PC-3 (cell line): Measurements from ENCODE around the gene CA9. TPM values are rescaled to one million over a fixed set of nuclear protein-coding genes. Genes with fewer than 3 reads are reported as not detected.

ENCODE experiments used
- ATAC-seq: fragments of 200-7000 bp; cut with Tn5 transposase; 2 replicates; pipeline ENCODE4 v1.9.1; 2020; ENCODE audit warnings: mild to moderate bottlenecking, moderate library complexity
- BruUV-seq: library from RNA; stranded (reverse); fragments of 400-500 nt; replicated peaks from 2 replicates; lab custom pipeline; 2021; lab: Mats Ljungman, UMichigan
- CTCF ChIA-PET: fragments of 300-600 bp; sonication (Branson Sonifier 250); formaldehyde crosslinking; loops from one replicate; lab custom pipeline; 2022; ENCODE audit warnings: antibody characterized with exemption; lab: Charles Lee
- POLR2A ChIA-PET: fragments of 300-600 bp; sonication (Branson Sonifier 250); formaldehyde crosslinking; loops from one replicate; lab custom pipeline; 2022; ENCODE audit warnings: antibody characterized with exemption; ENCODE audit not compliant: unreplicated experiment; lab: Charles Lee
- DNase-seq: peaks from one replicate; pipeline ENCODE4 v3.0.0-alpha.2; 2015
- H2AFZ ChIP-seq: fragments of 300-600 bp; sonication (generic); 2 replicates; pipeline ENCODE4 v1.6.0; 2016; ENCODE audit warnings: antibody characterized with exemption, low read length
- H3F3A ChIP-seq: fragments of 300-600 bp; sonication (generic); one replicate; pipeline ENCODE4 v1.6.0; 2017; ENCODE audit warnings: antibody characterized with exemption, low read length, control low read depth, mild to moderate bottlenecking; ENCODE audit not compliant: unreplicated experiment
- H3K27ac ChIP-seq: fragments of 300-600 bp; sonication (generic); 2 replicates; pipeline ENCODE4 v1.5.1; 2016; ENCODE audit warnings: mild to moderate bottlenecking, low read length
- H3K27me3 ChIP-seq: fragments of 300-600 bp; sonication (generic); 2 replicates; pipeline ENCODE4 v1.6.1; 2016; ENCODE audit warnings: low read length, mixed read lengths
- H3K36me3 ChIP-seq: fragments of 300-600 bp; sonication (generic); 2 replicates; pipeline ENCODE4 v1.6.1; 2016; ENCODE audit warnings: low read depth, mixed run types, low read length, mixed read lengths
- H3K4me1 ChIP-seq: fragments of 300-600 bp; sonication (generic); 2 replicates; pipeline ENCODE4 v1.5.1; 2016; ENCODE audit warnings: low read length; ENCODE audit not compliant: insufficient read depth
- H3K4me2 ChIP-seq: fragments of 300-600 bp; sonication (generic); 2 replicates; pipeline ENCODE4 v1.6.0; 2016; ENCODE audit warnings: low read length
- H3K4me3 ChIP-seq: fragments of 300-600 bp; sonication (generic); 2 replicates; pipeline ENCODE4 v1.5.1; 2016; ENCODE audit warnings: mild to moderate bottlenecking, low read length, mixed read lengths
- H3K79me2 ChIP-seq: fragments of 300-600 bp; sonication (generic); 2 replicates; pipeline ENCODE4 v1.6.1; 2017; ENCODE audit warnings: low read length, mixed read lengths
- H3K9ac ChIP-seq: fragments of 300-600 bp; sonication (generic); 2 replicates; pipeline ENCODE4 v1.6.0; 2016; ENCODE audit warnings: mild to moderate bottlenecking, low read length
- H3K9me2 ChIP-seq: fragments of 300-600 bp; sonication (generic); replicated peaks from 2 replicates; pipeline ENCODE4 v1.6.1; 2016; ENCODE audit warnings: mixed run types, low read length, mixed read lengths
- H3K9me3 ChIP-seq: fragments of 300-600 bp; sonication (generic); 2 replicates; pipeline ENCODE4 v1.6.1; 2016; ENCODE audit warnings: low read length, mixed read lengths
- H4K20me1 ChIP-seq: fragments of 300-600 bp; sonication (generic); 2 replicates; pipeline ENCODE4 v1.6.1; 2016; ENCODE audit warnings: low read length, mixed read lengths
- EZH2 ChIP-seq: fragments of 300-600 bp; sonication (generic); IDR thresholded peaks from one replicate; pipeline ENCODE4 v1.6.1; 2017; ENCODE audit warnings: antibody characterized with exemption, mild to moderate bottlenecking, low read length; ENCODE audit not compliant: unreplicated experiment
- EZH2phosphoT487 ChIP-seq: fragments of 300-600 bp; sonication (generic); IDR thresholded peaks from 2 replicates; pipeline ENCODE4 v1.6.1; 2018; ENCODE audit warnings: mild to moderate bottlenecking, antibody characterized with exemption, low read length, borderline replicate concordance
- intact Hi-C: fragments of 100-400 bp; cut with micrococcal nuclease; formaldehyde crosslinking; loops from 2 replicates; pipeline ENCODE4 v1.9.0; 2023
- total RNA-seq: library from RNA; depleted of rRNA; stranded (reverse); fragments of >200 nt; gene quantifications from 2 replicates; pipeline ENCODE4 v1.2.3, GENCODE V29; 2014
- TF ChIP-seq, protein P1 (sequence below): fragments of 300-600 bp; sonication (generic); conservative IDR thresholded peaks from 2 replicates; pipeline ENCODE4 v1.5.1; 2017; ENCODE audit warnings: antibody characterized with exemption, low read depth, mild to moderate bottlenecking, low read length

The CA9 gene
- total RNA-seq, 1 experiment from 2014 or later = 7.7 TPM

DNA sequence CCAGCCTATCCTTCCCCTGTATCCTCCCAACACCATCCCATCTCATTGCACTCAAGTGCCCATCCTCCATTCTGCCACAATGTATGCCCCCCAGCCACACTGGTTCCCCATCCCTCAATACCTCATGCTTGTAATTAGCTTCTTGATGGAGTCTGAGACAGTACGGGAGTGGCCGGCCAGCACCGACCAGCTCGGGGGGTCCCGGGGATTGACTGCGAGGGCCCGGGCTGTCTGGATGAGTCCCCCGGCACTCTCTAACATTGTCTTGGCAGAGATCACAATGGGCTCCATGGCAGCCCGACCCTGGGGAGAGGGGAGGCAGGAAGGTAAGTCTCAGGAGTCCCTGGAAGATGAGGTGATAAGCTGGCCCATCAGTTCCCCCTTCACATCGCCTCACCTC lies 33.2 kb downstream of the CA9 start:
- Histone ChIP-seq H3K9me3 (no peaks in the 10 kb centered on the region), H3F3A (no peaks in the 10 kb centered on the region), H3K27me3 (no peaks in the 10 kb centered on the region), H3K4me1 (no peaks in the 10 kb centered on the region), H2AFZ (no peak overlapping the region), H3K9me2 (no peaks in the 10 kb centered on the region), H3K36me3 (peaks cover 56% of the 10 kb centered on the region), H3K4me2 (no peak overlapping the region), H3K9ac (no peak overlapping the region), H4K20me1 (no peaks in the 10 kb centered on the region), H3K27ac (no peak overlapping the region), H3K4me3 (no peak overlapping the region), H3K79me2 (no peaks in the 10 kb centered on the region)
- DNase-seq = no peak
- ChIA-PET POLR2A (no interaction called here), CTCF (no interaction called here)
- TF ChIP-seq EZH2 = no peak
- TF ChIP-seq EZH2phosphoT487 = no peak
- TF ChIP-seq, protein P1, sequence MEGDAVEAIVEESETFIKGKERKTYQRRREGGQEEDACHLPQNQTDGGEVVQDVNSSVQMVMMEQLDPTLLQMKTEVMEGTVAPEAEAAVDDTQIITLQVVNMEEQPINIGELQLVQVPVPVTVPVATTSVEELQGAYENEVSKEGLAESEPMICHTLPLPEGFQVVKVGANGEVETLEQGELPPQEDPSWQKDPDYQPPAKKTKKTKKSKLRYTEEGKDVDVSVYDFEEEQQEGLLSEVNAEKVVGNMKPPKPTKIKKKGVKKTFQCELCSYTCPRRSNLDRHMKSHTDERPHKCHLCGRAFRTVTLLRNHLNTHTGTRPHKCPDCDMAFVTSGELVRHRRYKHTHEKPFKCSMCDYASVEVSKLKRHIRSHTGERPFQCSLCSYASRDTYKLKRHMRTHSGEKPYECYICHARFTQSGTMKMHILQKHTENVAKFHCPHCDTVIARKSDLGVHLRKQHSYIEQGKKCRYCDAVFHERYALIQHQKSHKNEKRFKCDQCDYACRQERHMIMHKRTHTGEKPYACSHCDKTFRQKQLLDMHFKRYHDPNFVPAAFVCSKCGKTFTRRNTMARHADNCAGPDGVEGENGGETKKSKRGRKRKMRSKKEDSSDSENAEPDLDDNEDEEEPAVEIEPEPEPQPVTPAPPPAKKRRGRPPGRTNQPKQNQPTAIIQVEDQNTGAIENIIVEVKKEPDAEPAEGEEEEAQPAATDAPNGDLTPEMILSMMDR = no peak
- no TSS peak for BruUV-seq
- intact Hi-C loops = no loop called here
- no peak for ATAC-seq

DNA sequence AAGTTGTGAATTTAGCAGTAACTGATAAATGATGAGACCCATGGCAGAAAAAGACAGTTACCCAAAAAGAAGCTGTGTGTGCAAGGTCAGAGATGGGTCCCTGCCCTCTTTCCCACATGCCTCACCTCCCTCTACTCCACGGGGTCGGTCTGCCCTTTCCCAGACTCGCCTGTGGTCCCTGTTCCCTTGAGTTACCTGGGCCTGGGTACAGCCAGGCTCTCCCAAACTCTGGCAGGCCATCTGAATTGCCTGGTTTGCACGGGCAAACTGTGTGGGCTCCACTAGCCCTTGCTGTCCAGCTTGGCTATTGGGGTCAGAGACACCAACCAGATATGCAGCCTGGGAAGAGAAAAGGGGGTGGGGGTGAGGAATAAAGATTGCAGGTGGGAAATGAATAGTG lies 34.4 kb downstream of the CA9 start:
- POLR2A ChIA-PET = no interaction called here
- BruUV-seq = no TSS peak
- Histone ChIP-seq H3F3A (no peaks in the 10 kb centered on the region), H3K4me1 (no peaks in the 10 kb centered on the region), H3K9me2 (no peaks in the 10 kb centered on the region), H4K20me1 (no peaks in the 10 kb centered on the region), H3K4me2 (no peak overlapping the region), H2AFZ (no peak overlapping the region), H3K79me2 (no peaks in the 10 kb centered on the region), H3K36me3 (peaks cover 55% of the 10 kb centered on the region), H3K27me3 (no peaks in the 10 kb centered on the region), H3K4me3 (no peak overlapping the region), H3K27ac (no peak overlapping the region), H3K9ac (no peak overlapping the region), H3K9me3 (no peaks in the 10 kb centered on the region)
- CTCF ChIA-PET = no interaction called here
- intact Hi-C loops = no loop called here
- no peak for DNase-seq
- ATAC-seq = no peak
- no peak for TF ChIP-seq EZH2
- TF ChIP-seq EZH2phosphoT487 = no peak
- TF ChIP-seq, protein P1 = no peak

DNA sequence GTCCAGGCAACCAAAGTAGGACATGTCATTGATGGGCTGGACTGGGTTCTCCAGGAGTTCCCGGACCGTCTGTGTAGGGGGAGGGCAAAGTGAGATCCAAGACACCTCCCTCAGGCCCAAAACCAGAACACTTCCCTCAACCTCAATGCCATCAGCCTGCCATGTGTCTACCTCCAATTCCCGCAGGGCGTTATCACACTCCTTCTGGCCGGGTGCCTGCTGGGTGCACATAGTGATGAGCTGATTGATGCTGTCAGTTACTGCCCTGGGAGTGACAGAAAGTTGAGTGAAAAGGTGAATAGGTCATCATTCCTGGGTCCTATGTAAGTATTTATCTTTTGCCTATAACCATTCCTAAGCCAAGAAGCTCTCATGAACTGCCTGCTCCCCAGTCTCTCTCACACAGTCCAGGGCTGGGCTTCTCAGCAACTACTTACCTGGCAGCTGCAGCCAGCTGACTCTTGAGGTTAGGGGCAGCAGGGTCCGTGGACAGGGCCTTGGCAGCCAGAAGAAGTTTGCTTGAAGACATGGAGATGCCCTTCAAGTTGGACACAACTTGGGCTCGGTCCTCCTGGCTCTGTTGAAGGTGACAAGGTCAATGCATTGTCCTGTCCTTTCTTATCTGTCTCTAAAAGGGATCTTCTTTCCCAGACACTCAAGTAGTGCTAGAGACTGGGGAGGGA lies 37.2 kb downstream of the CA9 start:
- H3K79me2 ChIP-seq = no peaks in the 10 kb centered on the region
- H3K9me3 ChIP-seq = no peaks in the 10 kb centered on the region
- H2AFZ ChIP-seq = no peak overlapping the region
- peaks cover 52% of the 10 kb centered on the region for H3K36me3 ChIP-seq
- no peak overlapping the region for H3K4me2 ChIP-seq
- TSS peak; percentile 36 for BruUV-seq
- no peak overlapping the region for H3K4me3 ChIP-seq
- TF ChIP-seq EZH2 (no peak), EZH2phosphoT487 (no peak)
- TF ChIP-seq, protein P1 = no peak
- no peaks in the 10 kb centered on the region for H3K9me2 ChIP-seq
- POLR2A ChIA-PET = no interaction called here
- no peaks in the 10 kb centered on the region for H3K27me3 ChIP-seq
- no peaks in the 10 kb centered on the region for H4K20me1 ChIP-seq
- no peak for DNase-seq
- no peaks in the 10 kb centered on the region for H3F3A ChIP-seq
- ATAC-seq = no peak
- H3K27ac ChIP-seq = no peak overlapping the region
- H3K9ac ChIP-seq = no peak overlapping the region
- no peaks in the 10 kb centered on the region for H3K4me1 ChIP-seq
- CTCF ChIA-PET = interaction anchor here (0.6 kb wide), 1 partner anchor 53 kb away, joined by 3 read pairs; the partner anchor contains the start of gene CCDC107
- intact Hi-C loops = no loop called here
